ENCODE results near the gene CD72. TPM values are rescaled to one million over a fixed set of nuclear protein-coding genes. Genes with fewer than 3 reads are reported as not detected.

The CD72 gene
- total RNA-seq, 2 experiments from 2014 or later: 67.6 to 91.4 TPM

GRCh38 chr9:35651956-35652828 is 34.0 kb upstream of the CD72 start:
- peaks cover 31% of the 10 kb centered on the region; the same call in 1 of the 2 replicates for H3K79me2 ChIP-seq (ENCODE audit: insufficient read depth, low read depth, low read length)
- no peak overlapping the region for H3K4me3 ChIP-seq (ENCODE audit: low read depth, low read length, poor library complexity, severe bottlenecking)
- no TSS peak for BruUV-seq (replicated peaks)
- peak overlapping the region; percentile 89 for H3K27ac ChIP-seq (ENCODE audit: low read depth, low read length, poor library complexity, severe bottlenecking)
- peaks cover 56% of the 10 kb centered on the region for H3K4me1 ChIP-seq (ENCODE audit: insufficient read depth, low read length, poor library complexity, severe bottlenecking)
- DNase-seq (ENCODE audit: low spot score): no peak
- no peaks in the 10 kb centered on the region for H3K9me3 ChIP-seq (ENCODE audit: low read length)
- peak overlapping the region; percentile 33; the same call in 1 of the 2 replicates for H2AFZ ChIP-seq (ENCODE audit: low read length)
- H3K4me2 ChIP-seq (ENCODE audit: low read length): peak overlapping the region; percentile 78
- ChIA-PET CTCF (ENCODE audit: unreplicated experiment) (interaction anchor here (0.9 to 1.5 kb wide), 3 partner anchors 33 to 75 kb away, joined by 3 to 4 read pairs (median 4); no protein-coding TSS in a partner anchor), POLR2A (interaction anchor here (0.6 to 7.6 kb wide), 6 partner anchors 13 to 32 kb away, joined by 3 to 110 read pairs (median 3); partner anchors contain the start of genes ARHGEF39 and CD72)
- no peaks in the 10 kb centered on the region for H3K9me2 ChIP-seq (ENCODE audit: insufficient read depth, low read length)
- peaks cover 23% of the 10 kb centered on the region for H3K36me3 ChIP-seq (ENCODE audit: insufficient read depth, low read length)
- intact Hi-C loops (cut with micrococcal nuclease; ENCODE audit: unreplicated experiment): no loop called here
- TF ChIP-seq EZH2phosphoT487 (IDR thresholded peaks at IDR 0.05; ENCODE audit: borderline replicate concordance, low read depth, low read length) (no peak), CTCF (conservative IDR thresholded peaks at IDR 0.05; ENCODE audit: low read length) (no peak)
- no peaks in the 10 kb centered on the region for H4K20me1 ChIP-seq (ENCODE audit: insufficient read depth, low read length)

- Histone ChIP-seq H3K79me2 (ENCODE audit: insufficient read depth, low read depth, low read length) (peaks cover 34% of the 10 kb centered on the region; the same call in 1 of the 2 replicates), H3K4me1 (ENCODE audit: insufficient read depth, low read length, poor library complexity, severe bottlenecking) (peaks cover 66% of the 10 kb centered on the region), H4K20me1 (ENCODE audit: insufficient read depth, low read length) (no peaks in the 10 kb centered on the region), H3K36me3 (ENCODE audit: insufficient read depth, low read length) (peaks cover 23% of the 10 kb centered on the region), H3K9me3 (ENCODE audit: low read length) (no peaks in the 10 kb centered on the region), H3K4me2 (ENCODE audit: low read length) (peak within 1 kb of the TSS; percentile 78), H2AFZ (ENCODE audit: low read length) (peak within 1 kb of the TSS; percentile 33), H3K4me3 (ENCODE audit: low read depth, low read length, poor library complexity, severe bottlenecking) (peak within 1 kb of the TSS; percentile 92), H3K9me2 (ENCODE audit: insufficient read depth, low read length) (no peaks in the 10 kb centered on the region), H3K27ac (ENCODE audit: low read depth, low read length, poor library complexity, severe bottlenecking) (peak within 1 kb of the TSS; percentile 89)
- BruUV-seq (replicated peaks): no TSS peak
- CTCF ChIA-PET (ENCODE audit: unreplicated experiment): interaction anchor here (0.6 to 1.5 kb wide), 6 partner anchors 31 to 98 kb away, joined by 3 to 9 read pairs (median 4); partner anchors contain the start of genes GBA2 and RGP1
- POLR2A ChIA-PET: interaction anchor here (0.7 to 7.6 kb wide), 13 partner anchors 11 to 114 kb away, joined by 3 to 110 read pairs (median 4); partner anchors contain the start of genes ARHGEF39, CD72, CREB3 and TLN1
- peak; percentile 82 for DNase-seq (ENCODE audit: low spot score)
- TF ChIP-seq CTCF (conservative IDR thresholded peaks at IDR 0.05; ENCODE audit: low read length): no peak
- TF ChIP-seq EZH2phosphoT487 (IDR thresholded peaks at IDR 0.05; ENCODE audit: borderline replicate concordance, low read depth, low read length): no peak
- intact Hi-C loops (cut with micrococcal nuclease; ENCODE audit: unreplicated experiment): no loop called here
These were observed 32.3 kb upstream of the CD72 start, which contains the start of gene SIT1 for GRCh38 chr9:35650341-35651158. TSS of gene SIT1 (minus strand) at chr9:35650931. CDS start at chr9:35650853, 78 bp downstream.
